GM19099 (cell line): Measurements from ENCODE around the gene KCNS1.

Experiments
- POLR2A ChIP-seq: IDR thresholded peaks from 3 replicates; pipeline ENCODE4 v1.6.1; 2011; ENCODE audit warnings: low read depth; ENCODE audit not compliant: insufficient read length; ENCODE audit errors: extremely low read depth

The KCNS1 gene

GRCh38 chr20:45100563-45101245 is at the start of gene KCNS1:
Gene KCNS1, minus strand, starts transcription at chr20:45101127. Its CDS starts 1,891 bp downstream, at chr20:45099236.
- TF ChIP-seq POLR2A: no peak

GRCh38 chr20:45149062-45149461 is 48.1 kb upstream of the KCNS1 start:
- no peak for TF ChIP-seq POLR2A

- TF ChIP-seq POLR2A: no peak
These were observed 39.9 kb upstream of the KCNS1 start for GRCh38 chr20:45140836-45141235.

GRCh38 chr20:45138561-45139300 is 37.8 kb upstream of the KCNS1 start:
- TF ChIP-seq POLR2A: no peak

GRCh38 chr20:45136911-45137310 is 36.0 kb upstream of the KCNS1 start:
- no peak for TF ChIP-seq POLR2A

GRCh38 chr20:45128099-45128498 is 27.2 kb upstream of the KCNS1 start:
- TF ChIP-seq POLR2A: no peak

- no peak for TF ChIP-seq POLR2A
These were observed 23.4 kb upstream of the KCNS1 start, which contains the start of gene WFDC12 for GRCh38 chr20:45124365-45124764. Gene WFDC12, minus strand, starts transcription at chr20:45124465. Its CDS starts 18 bp downstream, at chr20:45124447.

- no peak for TF ChIP-seq POLR2A
These were observed 20.5 kb upstream of the KCNS1 start for GRCh38 chr20:45121388-45121787.

- no peak for TF ChIP-seq POLR2A
These were observed 18.8 kb upstream of the KCNS1 start for GRCh38 chr20:45119556-45120266.

- no peak for TF ChIP-seq POLR2A
These were observed 17.1 kb upstream of the KCNS1 start for GRCh38 chr20:45118028-45118427.

- TF ChIP-seq POLR2A: no peak
These were observed 16.7 kb upstream of the KCNS1 start for GRCh38 chr20:45117581-45117980.

- TF ChIP-seq POLR2A: no peak
These were observed 14.9 kb upstream of the KCNS1 start for GRCh38 chr20:45115829-45116228.

GRCh38 chr20:45115386-45115774 is 14.5 kb upstream of the KCNS1 start:
- no peak for TF ChIP-seq POLR2A

- TF ChIP-seq POLR2A: no peak
These were observed 13.8 kb upstream of the KCNS1 start, which contains the start of gene WFDC5 for GRCh38 chr20:45114465-45115385. Gene WFDC5, minus strand, starts transcription at chr20:45115174. Its CDS starts 91 bp downstream, at chr20:45115083.
